Tibial nerve (tissue), 4 donors: ENCODE measurements around the gene SLC24A3.
A peak's percentile ranks its signal among the peaks of the same experiment; 100 is the strongest.

Source experiments
- CTCF ChIP-seq, 5 experiments: fragments of 200-600 bp in 3 of 5; fragments of 450-650 bp in 2 of 5; sonication (generic) in 3 of 5; IDR thresholded peaks; one replicate each; pipeline ENCODE4 v1.5.1; 2016 to 2019; ENCODE audit warnings: antibody characterized with exemption in 5 of 5, mild to moderate bottlenecking in 3 of 5, moderate library complexity in 2 of 5
- EP300 ChIP-seq, 2 donors: sonication (generic); formaldehyde crosslinking; IDR thresholded peaks; one replicate each; pipeline ENCODE4 v1.6.1; 2017; ENCODE audit warnings: antibody characterized with exemption in 2 of 2, mild to moderate bottlenecking in 1 of 2

GRCh38 chr20:19540392-19540791 lies 327.9 kb downstream of the SLC24A3 start:
- TF ChIP-seq CTCF (IDR thresholded peaks at IDR 0.05) = no peak
- TF ChIP-seq EP300 (IDR thresholded peaks at IDR 0.05) = peak in 1 of 2 donors; percentile 35
